Activated T-cell treated with anti-CD3 and anti-CD28 coated beads for 4 hours (primary cell): Measurements from ENCODE around the gene FBXO33.
"Not testable (repeated sequence)": the region's sequence is repeated elsewhere in the genome, so short reads cannot be mapped to it uniquely, and the experiment has no call there.

ENCODE experiments used
- DNase-seq: peaks from one replicate; pipeline ENCODE4 v3.0.0-alpha.2; 2020

FBXO33 gene

DNA sequence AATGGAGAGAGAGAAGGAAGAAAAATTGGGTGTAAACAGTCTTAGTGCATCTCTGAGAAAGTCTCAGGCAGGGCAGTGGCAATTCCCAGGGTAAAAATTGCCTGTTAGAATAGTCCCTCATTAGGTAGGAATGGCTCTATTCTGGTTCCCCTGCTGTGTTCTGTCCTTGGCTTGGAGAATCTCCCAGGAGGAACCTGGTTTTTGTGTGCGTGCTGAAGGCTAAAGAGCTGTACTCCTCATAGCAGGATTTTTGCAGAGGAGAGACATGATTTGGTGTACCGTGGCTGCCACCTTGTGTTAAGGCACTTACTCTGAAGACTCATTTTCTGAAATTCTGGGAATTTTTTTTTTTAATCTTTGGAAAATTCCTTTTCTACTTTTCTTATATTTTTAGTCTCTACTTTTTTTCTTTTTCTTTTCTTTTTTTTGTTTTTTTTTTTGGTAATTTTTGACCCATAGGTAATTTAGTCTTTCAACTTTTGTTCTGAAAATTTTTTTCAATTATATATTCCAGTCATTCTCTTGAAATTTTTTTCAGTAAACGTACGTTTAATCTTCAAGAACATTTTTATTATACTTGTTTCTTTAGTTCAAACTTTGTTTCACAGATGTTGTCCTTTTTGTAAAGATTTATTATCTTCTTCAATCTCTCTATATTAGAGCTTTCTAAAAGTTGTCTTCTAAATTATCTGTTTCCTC, 63.8 kb downstream of the FBXO33 start:
- DNase-seq = no peak

DNA sequence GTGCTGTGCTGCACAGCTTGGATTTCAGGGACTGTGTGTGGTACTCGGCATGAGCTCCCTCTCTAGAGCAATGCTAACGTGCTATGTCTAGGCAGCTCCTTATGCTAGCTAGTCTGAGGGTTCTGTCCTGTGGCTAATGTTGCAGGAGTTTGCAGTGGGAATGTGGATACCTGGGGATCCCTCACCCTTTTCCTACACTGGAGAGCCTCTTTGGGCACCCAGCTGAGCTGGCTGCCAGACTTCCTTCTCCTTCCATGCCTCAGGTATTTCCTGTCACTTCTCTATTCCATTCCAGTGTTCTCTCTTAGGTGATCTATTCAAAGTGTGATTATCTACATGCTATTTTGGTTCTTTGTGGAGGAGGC, 64.9 kb downstream of the FBXO33 start:
- DNase-seq = no peak

DNA sequence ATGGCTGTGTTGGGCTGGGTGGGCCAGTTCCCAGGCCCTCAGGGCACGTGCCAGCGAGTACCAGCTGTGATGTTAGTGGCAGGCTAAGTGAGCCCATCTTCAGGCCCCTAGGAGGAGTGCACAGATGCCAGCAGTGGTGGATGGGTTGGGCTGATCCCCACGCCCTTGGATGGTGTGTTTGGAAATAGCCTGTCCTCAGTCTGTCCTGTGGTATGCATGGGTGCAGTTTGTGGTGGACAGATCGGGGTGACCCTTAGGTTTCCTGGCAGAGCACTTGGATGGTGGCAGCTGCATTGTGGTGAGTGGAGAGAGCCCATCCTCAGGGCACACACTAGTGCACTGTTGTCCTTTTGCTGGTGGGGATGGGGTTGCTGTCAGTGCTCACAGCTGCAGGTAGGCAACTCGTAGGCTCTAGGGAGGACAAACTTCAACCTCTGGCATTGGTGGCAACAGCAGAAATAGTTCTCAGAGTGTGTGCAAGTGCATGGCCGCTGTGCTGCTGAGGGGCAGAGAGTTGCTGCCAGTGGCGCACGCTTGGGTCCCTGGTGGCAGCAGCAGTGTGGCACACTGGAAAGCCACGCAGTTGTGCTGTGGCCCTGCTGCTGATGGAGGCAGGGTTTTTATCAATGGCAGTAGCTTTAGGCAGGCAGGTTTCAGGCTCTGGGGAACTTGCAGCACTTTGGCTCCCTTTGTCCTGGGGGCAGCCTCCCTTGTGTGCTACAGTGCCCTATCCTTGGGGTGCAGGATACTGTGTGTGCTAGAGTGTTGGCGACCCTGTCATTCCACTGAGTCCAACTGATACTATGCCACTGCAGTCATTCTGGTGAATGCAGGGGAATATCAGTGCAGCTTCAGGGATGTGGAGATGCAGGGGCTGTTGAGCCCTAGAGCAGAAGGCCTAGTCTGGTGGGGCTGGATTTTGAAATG, 65.5 kb downstream of the FBXO33 start:
- no peak for DNase-seq

DNA sequence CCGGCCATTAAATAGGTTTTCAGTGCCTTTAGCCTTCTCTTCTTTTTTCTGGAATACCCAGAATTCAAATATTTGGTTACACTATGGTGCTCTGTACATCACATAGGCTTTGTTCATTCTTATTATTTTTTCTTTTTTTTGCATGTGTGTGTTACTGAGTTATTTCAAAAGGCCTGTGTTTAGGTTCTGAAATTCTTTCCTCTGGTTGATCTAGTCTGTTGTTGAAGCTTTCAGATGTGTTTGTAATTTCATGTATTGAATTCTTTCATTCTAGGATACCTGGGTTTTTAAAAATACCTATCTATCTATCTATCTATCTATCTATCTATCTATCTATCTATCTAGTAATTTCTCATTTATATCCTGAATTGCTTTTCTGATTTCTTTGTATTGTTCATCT, 66.9 kb downstream of the FBXO33 start:
- no peak for DNase-seq

DNA sequence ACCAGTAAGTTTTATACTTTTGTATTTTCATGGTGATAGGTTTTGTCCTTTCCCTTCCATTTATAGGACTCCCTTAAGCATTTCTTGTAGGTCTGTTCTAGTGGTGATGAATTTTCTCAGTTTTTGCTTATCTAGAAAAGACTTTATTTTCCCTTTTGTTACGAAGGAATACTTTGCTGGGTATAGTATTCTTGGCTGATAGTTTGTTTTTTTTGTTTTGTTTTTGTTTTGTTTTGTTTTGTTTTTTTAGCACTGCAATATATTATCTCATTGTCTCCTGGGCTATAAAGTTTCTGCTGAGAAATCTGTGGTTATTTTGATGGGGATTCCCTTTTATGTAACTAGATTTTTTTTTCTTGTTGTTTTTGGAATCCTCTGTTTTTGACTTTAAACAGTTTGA, 67.7 kb downstream of the FBXO33 start:
- DNase-seq = no peak

DNA sequence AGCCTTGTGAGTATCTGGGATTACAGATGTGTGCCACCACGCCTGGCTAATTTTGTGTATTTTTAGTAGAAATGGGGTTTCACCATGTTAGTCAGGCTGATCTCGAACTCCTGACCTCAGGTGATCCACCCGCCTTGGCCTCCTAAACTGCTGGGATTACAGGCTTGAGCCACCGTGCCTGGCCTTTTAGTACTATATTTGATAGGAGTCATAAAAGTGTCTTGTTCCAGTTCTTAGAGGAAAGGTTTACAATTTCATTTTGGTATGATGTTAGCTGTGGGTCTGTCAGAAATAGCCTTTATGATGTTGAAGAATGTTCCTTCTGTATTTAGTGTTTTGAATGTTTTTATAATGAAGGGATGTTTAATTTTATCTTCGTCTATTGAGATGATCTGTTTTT, 70.7 kb downstream of the FBXO33 start:
- not testable (repeated sequence) for DNase-seq

DNA sequence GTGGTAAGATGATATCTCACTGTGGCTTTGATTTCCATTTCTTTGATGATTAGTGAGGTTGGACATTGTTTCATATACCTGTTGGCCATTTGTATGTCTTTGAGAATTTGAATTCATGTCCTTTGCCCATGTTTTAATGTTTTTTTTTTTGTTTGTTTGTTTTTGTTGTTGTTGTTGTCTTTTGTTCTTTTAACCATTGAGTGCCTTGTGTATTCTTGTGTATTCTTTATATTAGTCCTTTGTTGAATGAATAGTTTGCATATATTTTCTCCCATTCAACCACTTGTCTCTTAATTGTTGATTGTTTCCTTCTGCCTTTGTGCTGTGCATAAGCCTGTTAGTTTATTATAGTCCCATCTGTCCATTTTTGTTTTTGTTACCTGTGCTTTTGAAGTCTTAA, 71.9 kb downstream of the FBXO33 start:
- DNase-seq = no peak

DNA sequence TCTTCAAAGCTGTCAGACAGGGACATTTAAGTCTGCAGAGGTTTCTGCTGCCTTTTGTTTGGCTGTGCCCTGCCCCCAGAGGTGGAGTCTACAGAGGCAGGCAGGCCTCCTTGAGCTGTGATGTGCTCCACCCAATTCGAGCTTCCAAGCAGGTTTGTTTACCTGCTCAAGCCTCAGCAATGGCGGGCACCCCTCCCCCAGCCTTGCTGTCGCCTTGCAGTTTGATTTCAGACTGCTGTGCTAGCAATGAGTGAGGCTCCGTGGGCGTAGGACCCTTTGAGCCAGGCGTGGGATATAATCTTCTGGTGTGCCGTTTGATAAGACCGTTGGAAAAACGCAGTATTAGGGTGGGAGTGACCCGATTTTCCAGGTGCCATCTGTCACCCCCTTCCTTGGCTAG, 73.2 kb downstream of the FBXO33 start:
- DNase-seq = not testable (repeated sequence)

DNA sequence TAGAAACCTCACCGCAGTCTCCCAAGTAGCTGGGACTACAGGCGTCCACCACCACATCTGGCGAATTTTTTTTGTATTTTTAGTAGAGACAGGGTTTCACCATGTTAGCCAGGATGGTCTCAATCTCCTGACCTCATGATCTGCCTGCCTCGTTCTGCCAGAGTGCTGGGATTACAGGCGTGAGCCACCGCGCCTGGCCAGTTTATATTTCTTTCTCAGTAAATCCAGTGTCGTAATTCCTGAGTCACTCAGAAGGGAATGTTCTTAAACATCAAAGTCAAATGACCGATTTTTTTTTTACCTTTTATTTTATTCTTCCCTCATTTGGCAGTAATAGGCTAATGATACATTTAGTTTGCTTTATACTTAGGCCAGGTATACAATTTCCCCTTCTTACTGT, 80.5 kb downstream of the FBXO33 start:
- no peak for DNase-seq

DNA sequence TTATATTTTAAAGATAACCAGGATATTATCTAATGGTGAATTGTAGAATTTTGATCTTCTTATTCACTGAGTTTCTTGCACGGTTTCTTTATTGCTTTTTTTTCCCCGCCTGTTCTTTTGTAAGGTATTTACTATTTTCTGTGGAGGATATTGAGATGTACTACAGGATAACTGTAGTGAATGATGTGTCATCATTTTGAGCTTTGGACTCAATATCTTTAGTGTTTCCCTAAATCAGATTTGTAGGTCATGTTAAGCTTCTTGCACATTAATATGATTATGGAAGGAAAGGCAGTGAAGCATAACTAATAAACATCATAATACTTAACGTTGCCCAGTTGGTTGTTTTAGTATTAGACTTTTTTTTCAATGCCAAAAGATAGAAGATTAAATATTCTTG, 81.4 kb downstream of the FBXO33 start:
- no peak for DNase-seq
